A549 (cell line): Measurements from ENCODE around the gene TCFL5. TPM values are rescaled to one million over a fixed set of nuclear protein-coding genes. Genes with fewer than 3 reads are reported as not detected.

Experiments
- CBX2 ChIP-seq: fragments of 200-600 bp; sonication (generic); IDR thresholded peaks from 2 replicates; pipeline ENCODE4 v1.6.1; 2016; ENCODE audit warnings: low read depth, mild to moderate bottlenecking, borderline replicate concordance
- CEBPB ChIP-seq, 2 experiments: fragments of >200 bp in 1 of 2; sonication (Bioruptor Twin) in 1 of 2; formaldehyde crosslinking in 1 of 2; IDR thresholded peaks; 2 replicates each; pipeline ENCODE4 v1.6.1; 2012 to 2016
- CHD4 ChIP-seq: fragments of 200-600 bp; sonication (generic); IDR thresholded peaks from 2 replicates; pipeline ENCODE4 v1.6.1; 2016; ENCODE audit warnings: antibody characterized with exemption, mild to moderate bottlenecking, borderline replicate concordance
- EHF ChIP-seq: fragments of 250-450 bp; sonication (Bioruptor Pico); IDR thresholded peaks from 2 replicates; pipeline ENCODE4 v1.5.0; 2020; ENCODE audit warnings: mild to moderate bottlenecking
- EP300 ChIP-seq, 2 experiments: fragments of >200 bp; sonication (Bioruptor Twin); formaldehyde crosslinking; IDR thresholded peaks; 2 replicates in 1 of 2; 3 replicates in 1 of 2; pipeline ENCODE4 v1.6.1; 2016 to 2017
- FOXS1 ChIP-seq: fragments of 250-450 bp; sonication (Bioruptor Pico); IDR thresholded peaks from 2 replicates; pipeline ENCODE4 v1.5.0; 2020; ENCODE audit warnings: mild to moderate bottlenecking, moderate library complexity
- GATA3 ChIP-seq: IDR thresholded peaks from 2 replicates; pipeline ENCODE4 v1.6.1; 2012; ENCODE audit warnings: borderline replicate concordance
- HDAC2 ChIP-seq: fragments of 200-600 bp; sonication (generic); IDR thresholded peaks from 2 replicates; pipeline ENCODE4 v1.6.1; 2016
- HOXB13 ChIP-seq: fragments of 250-450 bp; sonication (Bioruptor Pico); IDR thresholded peaks from 2 replicates; pipeline ENCODE4 v1.5.0; 2020; ENCODE audit warnings: low read depth, mild to moderate bottlenecking, moderate library complexity
- KDM5A ChIP-seq: fragments of 200-600 bp; sonication (generic); IDR thresholded peaks from 2 replicates; pipeline ENCODE4 v1.6.1; 2016; ENCODE audit warnings: antibody characterized with exemption, mild to moderate bottlenecking
- MAFK ChIP-seq: fragments of 450-650 bp; IDR thresholded peaks from 2 replicates; pipeline ENCODE4 v1.6.1; 2014; ENCODE audit not compliant: partially characterized antibody
- MAZ ChIP-seq: fragments of 150-350 bp; IDR thresholded peaks from 2 replicates; pipeline ENCODE4 v1.6.1; 2014; ENCODE audit warnings: antibody characterized with exemption, low read depth, low read length, borderline replicate concordance
- NR3C1 ChIP-seq: fragments of >200 bp; sonication (Bioruptor Twin); formaldehyde crosslinking; IDR thresholded peaks from 3 replicates; pipeline ENCODE4 v1.6.1; 2017
- PHF8 ChIP-seq: fragments of 200-600 bp; sonication (generic); IDR thresholded peaks from 2 replicates; pipeline ENCODE4 v1.6.1; 2016; ENCODE audit warnings: low read depth, mild to moderate bottlenecking, antibody characterized with exemption, moderate library complexity, borderline replicate concordance
- POLR2AphosphoS2 ChIP-seq: conservative IDR thresholded peaks from 2 replicates; pipeline ENCODE4 v1.6.1; 2012; ENCODE audit warnings: low read length, improper control_type of control experiment, inconsistent platforms
- RAD21 ChIP-seq, 2 experiments: fragments of >200 bp in 1 of 2; sonication (Bioruptor Twin) in 1 of 2; formaldehyde crosslinking in 1 of 2; IDR thresholded peaks in 1 of 2; conservative IDR thresholded peaks in 1 of 2; 2 replicates in 1 of 2; 3 replicates in 1 of 2; pipeline ENCODE4 v1.6.1; 2012 to 2018; ENCODE audit warnings: inconsistent platforms in 1 of 2
- RARB ChIP-seq: fragments of 250-450 bp; sonication (Bioruptor Pico); IDR thresholded peaks from 2 replicates; pipeline ENCODE4 v1.8.0; 2021; ENCODE audit warnings: mild to moderate bottlenecking, moderate library complexity
- RCOR1 ChIP-seq: fragments of 150-350 bp; IDR thresholded peaks from 2 replicates; pipeline ENCODE4 v1.6.1; 2014; ENCODE audit warnings: antibody characterized with exemption, low read length, low read depth
- RNF2 ChIP-seq: fragments of 200-600 bp; sonication (generic); IDR thresholded peaks from 2 replicates; pipeline ENCODE4 v1.6.1; 2016; ENCODE audit warnings: low read depth, mild to moderate bottlenecking, antibody characterized with exemption, moderate library complexity, borderline replicate concordance
- SMC3 ChIP-seq: fragments of >200 bp; sonication (Bioruptor Twin); formaldehyde crosslinking; IDR thresholded peaks from 3 replicates; pipeline ENCODE4 v1.6.1; 2018; ENCODE audit warnings: inconsistent platforms
- TFCP2L1 ChIP-seq: fragments of 250-450 bp; sonication (Bioruptor Pico); IDR thresholded peaks from 2 replicates; pipeline ENCODE4 v1.5.0; 2021; ENCODE audit warnings: mild to moderate bottlenecking
- TP53 ChIP-seq: fragments of 250-450 bp; sonication (Bioruptor Pico); IDR thresholded peaks from 2 replicates; pipeline ENCODE4 v1.5.0; 2021; ENCODE audit warnings: mild to moderate bottlenecking, moderate library complexity
- ZNF302 ChIP-seq: fragments of 250-450 bp; sonication (Bioruptor Pico); IDR thresholded peaks from 2 replicates; pipeline ENCODE4 v1.9.0; 2021; ENCODE audit warnings: inconsistent platforms, mild to moderate bottlenecking, moderate library complexity
- ZSCAN20 ChIP-seq: fragments of 250-450 bp; sonication (Bioruptor Pico); IDR thresholded peaks from 2 replicates; pipeline ENCODE4 v1.8.0; 2022; ENCODE audit warnings: mild to moderate bottlenecking, moderate library complexity
- polyA plus RNA-seq, 4 experiments: library from polyadenylated mRNA; depleted of rRNA in 3 of 4; stranded (reverse); fragments of >200 nt; fragmentation: RNase III in 1 of 4; extraction: RNeasy Plus Mini Kit Qiagen cat#74134 plus additional on column Dnase treatment in 1 of 4; gene quantifications; 2 replicates in 3 of 4; 3 replicates in 1 of 4; pipeline ENCODE4 v1.2.3, GENCODE V29; 2011 to 2017
- TF ChIP-seq, protein P1 (sequence below): fragments of 200-600 bp; sonication (generic); IDR thresholded peaks from 2 replicates; pipeline ENCODE4 v1.6.1; 2016; ENCODE audit warnings: antibody characterized with exemption, mild to moderate bottlenecking, moderate library complexity
- TF ChIP-seq, protein P2 (sequence below): fragments of >200 bp; sonication (Bioruptor Twin); formaldehyde crosslinking; IDR thresholded peaks from 3 replicates; pipeline ENCODE4 v1.6.1; 2016
- TF ChIP-seq, protein P3 (sequence below): fragments of >200 bp; sonication (Bioruptor Twin); formaldehyde crosslinking; IDR thresholded peaks from 3 replicates; pipeline ENCODE4 v1.5.1; 2016
- TF ChIP-seq, protein P4 (sequence below): IDR thresholded peaks from 2 replicates; pipeline ENCODE4 v1.6.1; 2012
- TF ChIP-seq, protein P5 (sequence below): IDR thresholded peaks from 2 replicates; pipeline ENCODE4 v1.6.1; 2012; ENCODE audit warnings: low read depth, borderline replicate concordance
- TF ChIP-seq, protein P6 (sequence below): fragments of 450-650 bp; IDR thresholded peaks from 2 replicates; pipeline ENCODE4 v1.6.1; 2014; ENCODE audit warnings: antibody characterized with exemption

Gene TCFL5
- polyA plus RNA-seq, 2 of the 4 experiments (the other 2 are of a cell fraction): 5.6 to 7.1 TPM

DNA sequence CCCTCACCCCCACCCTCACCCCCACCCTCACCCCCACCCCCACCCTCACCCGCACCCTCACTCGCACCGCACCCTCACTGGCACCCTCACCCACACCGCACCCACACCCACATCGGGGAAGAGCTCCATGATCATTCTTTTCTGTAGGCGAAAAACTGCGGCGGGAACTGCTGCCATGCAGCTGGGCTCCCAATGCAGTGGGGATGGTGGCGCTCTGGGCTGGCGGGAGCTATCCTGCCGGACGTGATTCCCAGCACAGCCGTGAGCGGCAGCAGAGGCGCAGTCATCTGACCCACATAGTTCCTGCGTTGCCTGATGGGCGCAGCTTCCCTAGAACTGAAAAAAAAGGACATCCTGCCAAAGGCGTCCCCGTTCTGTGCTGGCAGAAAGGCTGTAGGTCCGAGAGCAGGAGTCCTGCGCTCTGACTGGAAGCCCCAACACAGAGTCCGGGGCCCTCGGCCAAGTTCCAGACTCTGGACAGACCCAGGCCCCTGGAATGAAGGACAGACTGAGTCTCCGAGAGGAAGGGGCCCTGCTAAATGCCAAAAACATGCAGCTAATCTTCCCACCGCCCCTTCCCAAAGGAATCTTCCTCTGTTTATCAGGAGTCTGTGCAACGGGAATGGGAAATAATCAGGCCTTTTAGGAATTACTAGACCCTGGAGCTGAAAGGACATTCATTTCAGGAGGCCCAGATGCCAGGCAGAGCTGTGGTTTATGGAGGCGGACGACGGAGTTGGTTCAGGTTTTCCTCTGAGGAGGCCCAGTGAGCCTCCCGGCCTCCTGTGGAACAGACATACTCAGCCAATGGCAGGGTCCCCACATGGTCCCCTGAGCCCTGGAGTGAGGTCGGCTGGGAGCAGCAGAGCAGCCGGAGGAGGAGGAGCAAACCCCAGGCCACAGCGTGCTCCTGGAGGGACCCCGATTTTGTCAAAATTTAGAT, 14.1 kb upstream of the TCFL5 start (continued):
- TF ChIP-seq CBX2 (no peak), PHF8 (no peak), NR3C1 (no peak), POLR2AphosphoS2 (no peak), CEBPB (IDR thresholded peaks at IDR 0.05) (no peak), GATA3 (no peak), RARB (CRISPR knock-in tag) (no peak), HOXB13 (CRISPR knock-in tag) (no peak), EHF (CRISPR knock-in tag) (no peak), FOXS1 (CRISPR knock-in tag) (no peak), ZNF302 (CRISPR knock-in tag) (no peak), CHD4 (no peak), TP53 (CRISPR knock-in tag) (no peak), RAD21 (conservative IDR thresholded peaks at IDR 0.05 in 1 of 2, IDR thresholded peaks at IDR 0.05 in 1 of 2) (peak in 1 of 2 experiments; percentile 24; a peak in 1 of 5 replicates), SMC3 (no peak), EP300 (IDR thresholded peaks at IDR 0.05) (no peak), HDAC2 (no peak), KDM5A (no peak), RCOR1 (no peak), MAZ (no peak), MAFK (no peak), ZSCAN20 (CRISPR knock-in tag) (no peak), TFCP2L1 (no peak), RNF2 (no peak)
- TF ChIP-seq, protein P1, sequence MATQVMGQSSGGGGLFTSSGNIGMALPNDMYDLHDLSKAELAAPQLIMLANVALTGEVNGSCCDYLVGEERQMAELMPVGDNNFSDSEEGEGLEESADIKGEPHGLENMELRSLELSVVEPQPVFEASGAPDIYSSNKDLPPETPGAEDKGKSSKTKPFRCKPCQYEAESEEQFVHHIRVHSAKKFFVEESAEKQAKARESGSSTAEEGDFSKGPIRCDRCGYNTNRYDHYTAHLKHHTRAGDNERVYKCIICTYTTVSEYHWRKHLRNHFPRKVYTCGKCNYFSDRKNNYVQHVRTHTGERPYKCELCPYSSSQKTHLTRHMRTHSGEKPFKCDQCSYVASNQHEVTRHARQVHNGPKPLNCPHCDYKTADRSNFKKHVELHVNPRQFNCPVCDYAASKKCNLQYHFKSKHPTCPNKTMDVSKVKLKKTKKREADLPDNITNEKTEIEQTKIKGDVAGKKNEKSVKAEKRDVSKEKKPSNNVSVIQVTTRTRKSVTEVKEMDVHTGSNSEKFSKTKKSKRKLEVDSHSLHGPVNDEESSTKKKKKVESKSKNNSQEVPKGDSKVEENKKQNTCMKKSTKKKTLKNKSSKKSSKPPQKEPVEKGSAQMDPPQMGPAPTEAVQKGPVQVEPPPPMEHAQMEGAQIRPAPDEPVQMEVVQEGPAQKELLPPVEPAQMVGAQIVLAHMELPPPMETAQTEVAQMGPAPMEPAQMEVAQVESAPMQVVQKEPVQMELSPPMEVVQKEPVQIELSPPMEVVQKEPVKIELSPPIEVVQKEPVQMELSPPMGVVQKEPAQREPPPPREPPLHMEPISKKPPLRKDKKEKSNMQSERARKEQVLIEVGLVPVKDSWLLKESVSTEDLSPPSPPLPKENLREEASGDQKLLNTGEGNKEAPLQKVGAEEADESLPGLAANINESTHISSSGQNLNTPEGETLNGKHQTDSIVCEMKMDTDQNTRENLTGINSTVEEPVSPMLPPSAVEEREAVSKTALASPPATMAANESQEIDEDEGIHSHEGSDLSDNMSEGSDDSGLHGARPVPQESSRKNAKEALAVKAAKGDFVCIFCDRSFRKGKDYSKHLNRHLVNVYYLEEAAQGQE: peak; percentile 60
- TF ChIP-seq, protein P2, sequence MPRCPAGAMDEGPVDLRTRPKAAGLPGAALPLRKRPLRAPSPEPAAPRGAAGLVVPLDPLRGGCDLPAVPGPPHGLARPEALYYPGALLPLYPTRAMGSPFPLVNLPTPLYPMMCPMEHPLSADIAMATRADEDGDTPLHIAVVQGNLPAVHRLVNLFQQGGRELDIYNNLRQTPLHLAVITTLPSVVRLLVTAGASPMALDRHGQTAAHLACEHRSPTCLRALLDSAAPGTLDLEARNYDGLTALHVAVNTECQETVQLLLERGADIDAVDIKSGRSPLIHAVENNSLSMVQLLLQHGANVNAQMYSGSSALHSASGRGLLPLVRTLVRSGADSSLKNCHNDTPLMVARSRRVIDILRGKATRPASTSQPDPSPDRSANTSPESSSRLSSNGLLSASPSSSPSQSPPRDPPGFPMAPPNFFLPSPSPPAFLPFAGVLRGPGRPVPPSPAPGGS: no peak
- TF ChIP-seq, protein P3, sequence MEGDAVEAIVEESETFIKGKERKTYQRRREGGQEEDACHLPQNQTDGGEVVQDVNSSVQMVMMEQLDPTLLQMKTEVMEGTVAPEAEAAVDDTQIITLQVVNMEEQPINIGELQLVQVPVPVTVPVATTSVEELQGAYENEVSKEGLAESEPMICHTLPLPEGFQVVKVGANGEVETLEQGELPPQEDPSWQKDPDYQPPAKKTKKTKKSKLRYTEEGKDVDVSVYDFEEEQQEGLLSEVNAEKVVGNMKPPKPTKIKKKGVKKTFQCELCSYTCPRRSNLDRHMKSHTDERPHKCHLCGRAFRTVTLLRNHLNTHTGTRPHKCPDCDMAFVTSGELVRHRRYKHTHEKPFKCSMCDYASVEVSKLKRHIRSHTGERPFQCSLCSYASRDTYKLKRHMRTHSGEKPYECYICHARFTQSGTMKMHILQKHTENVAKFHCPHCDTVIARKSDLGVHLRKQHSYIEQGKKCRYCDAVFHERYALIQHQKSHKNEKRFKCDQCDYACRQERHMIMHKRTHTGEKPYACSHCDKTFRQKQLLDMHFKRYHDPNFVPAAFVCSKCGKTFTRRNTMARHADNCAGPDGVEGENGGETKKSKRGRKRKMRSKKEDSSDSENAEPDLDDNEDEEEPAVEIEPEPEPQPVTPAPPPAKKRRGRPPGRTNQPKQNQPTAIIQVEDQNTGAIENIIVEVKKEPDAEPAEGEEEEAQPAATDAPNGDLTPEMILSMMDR: peak; percentile 41
- TF ChIP-seq, protein P4, sequence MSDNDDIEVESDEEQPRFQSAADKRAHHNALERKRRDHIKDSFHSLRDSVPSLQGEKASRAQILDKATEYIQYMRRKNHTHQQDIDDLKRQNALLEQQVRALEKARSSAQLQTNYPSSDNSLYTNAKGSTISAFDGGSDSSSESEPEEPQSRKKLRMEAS: peak; percentile 52
- TF ChIP-seq, protein P5, sequence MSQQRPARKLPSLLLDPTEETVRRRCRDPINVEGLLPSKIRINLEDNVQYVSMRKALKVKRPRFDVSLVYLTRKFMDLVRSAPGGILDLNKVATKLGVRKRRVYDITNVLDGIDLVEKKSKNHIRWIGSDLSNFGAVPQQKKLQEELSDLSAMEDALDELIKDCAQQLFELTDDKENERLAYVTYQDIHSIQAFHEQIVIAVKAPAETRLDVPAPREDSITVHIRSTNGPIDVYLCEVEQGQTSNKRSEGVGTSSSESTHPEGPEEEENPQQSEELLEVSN: peak; percentile 50; the same call in 1 of the 2 replicates
- TF ChIP-seq, protein P6, sequence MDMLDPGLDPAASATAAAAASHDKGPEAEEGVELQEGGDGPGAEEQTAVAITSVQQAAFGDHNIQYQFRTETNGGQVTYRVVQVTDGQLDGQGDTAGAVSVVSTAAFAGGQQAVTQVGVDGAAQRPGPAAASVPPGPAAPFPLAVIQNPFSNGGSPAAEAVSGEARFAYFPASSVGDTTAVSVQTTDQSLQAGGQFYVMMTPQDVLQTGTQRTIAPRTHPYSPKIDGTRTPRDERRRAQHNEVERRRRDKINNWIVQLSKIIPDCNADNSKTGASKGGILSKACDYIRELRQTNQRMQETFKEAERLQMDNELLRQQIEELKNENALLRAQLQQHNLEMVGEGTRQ: peak; percentile 74
